Coronary artery (tissue), 2 donors: ENCODE results near the gene ADAMTS14.

ENCODE experiments used
- DNase-seq: peaks from one replicate; pipeline ENCODE4 v3.0.0-alpha.2; 2017; ENCODE audit warnings: low spot score
- H3K27ac ChIP-seq, 2 donors: fragments of 200-600 bp; sonication (generic); one replicate each; pipeline ENCODE4 v1.5.1; 2016 to 2019
- H3K4me3 ChIP-seq: fragments of 200-600 bp; sonication (generic); 2 replicates; pipeline ENCODE4 v1.5.1; 2016; ENCODE audit warnings: mild to moderate bottlenecking, moderate library complexity
- CTCF ChIP-seq: fragments of 200-600 bp; sonication (generic); IDR thresholded peaks from one replicate; pipeline ENCODE4 v1.5.1; 2019; ENCODE audit warnings: antibody characterized with exemption

Gene ADAMTS14

GRCh38 chr10:70803775-70804420 lies 131.6 kb downstream of the ADAMTS14 start:
- H3K4me3 ChIP-seq, result no peak overlapping the region
- H3K27ac ChIP-seq, result no peak overlapping the region
- no peak for DNase-seq
- TF ChIP-seq CTCF, result no peak

DNA sequence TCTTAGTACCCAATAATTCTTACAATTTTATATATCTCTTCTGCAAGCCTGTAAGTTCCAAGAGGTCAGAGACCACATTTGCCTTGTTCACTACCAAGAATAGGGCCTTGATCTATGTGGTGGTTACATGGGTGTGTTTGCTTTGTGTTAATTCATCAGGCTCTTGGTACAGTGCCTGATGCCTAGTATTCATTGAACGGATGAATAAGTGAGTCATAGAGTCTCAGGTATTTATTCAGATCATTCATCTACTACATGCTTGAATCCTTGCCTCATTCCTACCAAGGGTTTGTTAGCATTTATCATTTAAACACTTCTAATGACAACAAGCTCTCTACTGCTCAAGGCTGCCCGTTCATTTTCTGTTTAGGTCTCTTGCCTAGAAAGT lies 132.1 kb downstream of the ADAMTS14 start:
- Histone ChIP-seq H3K4me3 (no peak overlapping the region), H3K27ac (no peak overlapping the region)
- DNase-seq, result no peak
- no peak for TF ChIP-seq CTCF

GRCh38 chr10:70805619-70806215 lies 133.4 kb downstream of the ADAMTS14 start:
- no peak for DNase-seq
- no peak overlapping the region for H3K27ac ChIP-seq
- H3K4me3 ChIP-seq, result no peak overlapping the region
- TF ChIP-seq CTCF, result no peak

GRCh38 chr10:70806841-70807240 lies 134.5 kb downstream of the ADAMTS14 start:
- H3K27ac ChIP-seq, result no peak overlapping the region
- no peak for DNase-seq
- no peak for TF ChIP-seq CTCF
- H3K4me3 ChIP-seq, result no peak overlapping the region

DNA sequence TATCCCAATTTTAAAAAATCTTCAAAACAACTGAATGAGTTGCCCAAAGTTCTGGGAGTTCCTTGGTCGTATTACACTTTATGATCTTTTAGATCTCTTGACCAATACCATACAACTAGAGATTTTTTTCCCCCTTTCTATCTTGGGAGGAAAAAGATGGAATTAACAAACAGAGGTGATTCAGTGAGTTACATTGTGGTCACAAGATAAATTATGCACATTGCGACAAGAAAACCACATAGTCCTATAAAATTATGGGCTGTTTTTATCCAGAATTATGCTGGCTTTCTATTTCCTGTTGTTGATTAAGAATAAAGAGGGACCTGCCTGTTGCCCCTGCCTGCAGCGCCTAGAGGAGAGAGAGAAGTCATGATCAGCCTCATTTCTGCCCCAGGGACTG lies 135.2 kb downstream of the ADAMTS14 start:
- Histone ChIP-seq H3K4me3 (no peak overlapping the region), H3K27ac (no peak overlapping the region)
- no peak for TF ChIP-seq CTCF
- no peak for DNase-seq

GRCh38 chr10:70809011-70809611 lies 136.8 kb downstream of the ADAMTS14 start:
- no peak for TF ChIP-seq CTCF
- no peak overlapping the region for H3K4me3 ChIP-seq
- H3K27ac ChIP-seq, result no peak overlapping the region
- no peak for DNase-seq

- no peak for DNase-seq
- TF ChIP-seq CTCF, result no peak
- Histone ChIP-seq H3K27ac (no peak overlapping the region), H3K4me3 (no peak overlapping the region)
These were observed 137.4 kb downstream of the ADAMTS14 start for GRCh38 chr10:70809726-70810125.
